Mesothelial cell of epicardium (in vitro differentiated cells): ENCODE measurements around the gene SH3D21. TPM values are rescaled to one million over a fixed set of nuclear protein-coding genes. Genes with fewer than 3 reads are reported as not detected.

Experiments used
- DNase-seq, 2 experiments: peaks; one replicate each; pipeline ENCODE4 v3.0.0; 2021; ENCODE audit warnings: low spot score in 2 of 2; ENCODE audit not compliant: unreplicated experiment in 2 of 2
- H3K27ac Mint-ChIP-seq: 2 replicates; pipeline ENCODE4 v1.8.0; 2021; ENCODE audit warnings: mixed read lengths
- H3K27me3 Mint-ChIP-seq: 2 replicates; pipeline ENCODE4 v1.8.0; 2021; ENCODE audit warnings: low read depth, mixed read lengths
- H3K36me3 Mint-ChIP-seq: 2 replicates; pipeline ENCODE4 v1.8.0; 2021; ENCODE audit warnings: mixed read lengths
- H3K4me1 Mint-ChIP-seq: 2 replicates; pipeline ENCODE4 v1.8.0; 2021; ENCODE audit warnings: mixed read lengths
- H3K4me3 Mint-ChIP-seq: 2 replicates; pipeline ENCODE4 v1.8.0; 2021; ENCODE audit warnings: mild to moderate bottlenecking, moderate library complexity, mixed read lengths
- H3K9me3 Mint-ChIP-seq: 2 replicates; pipeline ENCODE4 v1.8.0; 2021; ENCODE audit warnings: mixed read lengths
- CTCF ChIP-seq: fragments of 200-600 bp; sonication (generic); IDR thresholded peaks from one replicate; pipeline ENCODE4 v1.5.0; 2021; ENCODE audit warnings: antibody characterized with exemption; ENCODE audit not compliant: unreplicated experiment
- total RNA-seq: library from RNA; stranded (reverse); gene quantifications from 3 replicates; pipeline ENCODE4 v1.2.1, GENCODE V29; 2021

The SH3D21 gene
- total RNA-seq, 1 donor from 2014 or later, result 47.1 TPM

- Mint-ChIP-seq H3K27ac (peak overlapping the region; percentile 70), H3K9me3 (no peaks in the 10 kb centered on the region), H3K4me1 (peaks cover 51% of the 10 kb centered on the region), H3K4me3 (no peak overlapping the region), H3K27me3 (peaks cover 11% of the 10 kb centered on the region), H3K36me3 (no peaks in the 10 kb centered on the region)
- no peak for TF ChIP-seq CTCF
- no peak for DNase-seq
Measured at GRCh38 chr1:36327421-36328087, 21.4 kb downstream of the SH3D21 start.

- H3K27me3 Mint-ChIP-seq, result peaks cover 12% of the 10 kb centered on the region
- no peak for DNase-seq
- no peak for TF ChIP-seq CTCF
- peaks cover 51% of the 10 kb centered on the region for H3K4me1 Mint-ChIP-seq
- no peaks in the 10 kb centered on the region for H3K36me3 Mint-ChIP-seq
- no peak overlapping the region for H3K4me3 Mint-ChIP-seq
- H3K9me3 Mint-ChIP-seq, result no peaks in the 10 kb centered on the region
- H3K27ac Mint-ChIP-seq, result peak overlapping the region; percentile 44
Measured at GRCh38 chr1:36328088-36328480, 21.9 kb downstream of the SH3D21 start.

DNA sequence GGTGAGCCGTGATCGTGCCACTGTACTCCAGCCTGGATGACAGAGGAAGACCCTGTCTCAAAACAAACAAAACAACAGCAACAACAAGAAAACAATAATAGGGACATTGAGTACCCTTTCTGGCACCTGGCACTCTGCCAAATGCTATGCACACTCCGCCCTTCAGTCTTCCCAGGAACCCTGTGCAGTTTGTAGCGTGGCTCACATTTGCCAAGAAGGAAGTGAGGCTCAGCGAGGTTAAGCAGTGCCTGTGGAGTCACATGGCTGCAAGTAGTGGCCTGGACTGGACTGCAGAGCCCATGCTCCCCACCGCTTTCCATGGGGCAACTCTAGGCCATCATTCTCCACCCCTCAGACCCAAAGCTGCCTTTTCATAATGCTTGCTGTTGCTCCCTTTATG is 22.5 kb downstream of the SH3D21 start:
- H3K27me3 Mint-ChIP-seq, result peaks cover 12% of the 10 kb centered on the region
- TF ChIP-seq CTCF, result no peak
- no peaks in the 10 kb centered on the region for H3K9me3 Mint-ChIP-seq
- no peaks in the 10 kb centered on the region for H3K36me3 Mint-ChIP-seq
- H3K27ac Mint-ChIP-seq, result no peak overlapping the region
- H3K4me1 Mint-ChIP-seq, result peaks cover 51% of the 10 kb centered on the region
- DNase-seq, result no peak
- no peak overlapping the region for H3K4me3 Mint-ChIP-seq

DNA sequence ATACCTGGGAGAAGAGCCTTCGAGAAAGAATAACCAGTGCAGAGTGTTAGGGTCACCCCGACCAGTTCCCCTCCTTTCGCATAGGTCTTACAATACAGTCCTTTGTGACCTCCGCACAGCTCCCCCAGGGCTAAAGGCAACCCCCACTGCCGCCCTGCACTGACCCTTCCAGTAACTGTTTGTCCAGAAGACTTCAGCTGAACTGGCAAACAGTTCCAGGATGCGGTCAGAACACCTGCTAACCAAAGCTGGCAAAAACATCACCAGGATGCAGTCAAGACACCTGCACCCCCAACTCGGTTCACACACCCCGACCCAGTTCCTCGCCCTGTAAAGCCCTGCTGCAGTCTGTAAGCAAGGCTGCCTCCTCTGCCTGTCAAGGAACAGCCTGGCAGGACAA is 23.6 kb downstream of the SH3D21 start:
- Mint-ChIP-seq H3K36me3 (no peaks in the 10 kb centered on the region), H3K27ac (no peak overlapping the region), H3K4me1 (peaks cover 40% of the 10 kb centered on the region), H3K4me3 (no peak overlapping the region), H3K9me3 (no peaks in the 10 kb centered on the region), H3K27me3 (peaks cover 12% of the 10 kb centered on the region)
- DNase-seq, result no peak
- no peak for TF ChIP-seq CTCF

DNA sequence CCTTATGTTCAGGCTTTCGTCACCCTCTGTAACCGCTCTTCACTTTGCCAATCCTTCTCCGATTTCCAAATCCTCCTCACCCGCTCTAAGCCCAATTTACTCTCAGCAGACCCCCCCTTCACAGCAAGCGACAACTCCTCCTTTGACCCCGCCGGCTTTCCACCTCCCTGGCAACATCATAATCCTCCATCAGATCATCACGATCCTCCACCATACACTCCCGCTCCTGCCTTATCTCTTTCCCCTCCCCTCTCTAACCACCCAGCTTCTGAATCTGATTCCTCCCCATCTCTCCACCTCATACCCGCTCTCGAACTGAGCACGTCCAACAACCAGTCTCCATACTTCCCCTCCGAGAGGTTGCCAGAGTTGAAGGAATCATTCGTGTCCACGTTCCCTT is 24.8 kb downstream of the SH3D21 start:
- Mint-ChIP-seq H3K27ac (no peak overlapping the region), H3K4me3 (no peak overlapping the region), H3K36me3 (no peaks in the 10 kb centered on the region), H3K27me3 (peaks cover 12% of the 10 kb centered on the region), H3K9me3 (no peaks in the 10 kb centered on the region), H3K4me1 (peaks cover 31% of the 10 kb centered on the region)
- no peak for TF ChIP-seq CTCF
- DNase-seq, result no peak

GRCh38 chr1:36337830-36338229 is 31.7 kb downstream of the SH3D21 start:
- H3K9me3 Mint-ChIP-seq, result no peaks in the 10 kb centered on the region
- H3K27me3 Mint-ChIP-seq, result no peaks in the 10 kb centered on the region

More at GRCh38 chr1:36337830-36338229, 31.7 kb downstream of the SH3D21 start:
- Mint-ChIP-seq H3K36me3 (peaks cover 7% of the 10 kb centered on the region), H3K27ac (no peak overlapping the region), H3K4me3 (no peak overlapping the region), H3K4me1 (no peaks in the 10 kb centered on the region)
- DNase-seq, result no peak
- TF ChIP-seq CTCF, result no peak
